ENCODE data around the gene ADAMTS14. TPM values are rescaled to one million over a fixed set of nuclear protein-coding genes. Genes with fewer than 3 reads are reported as not detected.

Gene ADAMTS14
- total and polyA plus RNA-seq, 8 donors = 2.4 to 10.0 (median 6.6) TPM

- no peak for ATAC-seq
- no peak for DNase-seq
- Histone ChIP-seq H3K4me1 (peaks cover 13 to 21% of the 10 kb centered on the region in 2 donors), H3K36me3 (no peaks in the 10 kb centered on the region), H3K9me3 (no peaks in the 10 kb centered on the region), H3K4me3 (no peak overlapping the region), H3K27me3 (no peaks in the 10 kb centered on the region), H3K27ac (no peak overlapping the region)
- intact Hi-C loops (cut with DNase I) = no loop called here
- no peak for TF ChIP-seq CTCF (IDR thresholded peaks at IDR 0.05)
These were observed 66.4 kb downstream of the ADAMTS14 start for GRCh38 chr10:70738761-70739121.

- no peak for ATAC-seq
- no peak overlapping the region for H3K27ac ChIP-seq
- H3K9me3 ChIP-seq = no peaks in the 10 kb centered on the region
- no peak overlapping the region for H3K4me3 ChIP-seq
- peak in 1 of 4 donors; percentile 58 for DNase-seq
- TF ChIP-seq CTCF (IDR thresholded peaks at IDR 0.05) = no peak
- peaks cover 13 to 31% of the 10 kb centered on the region in 2 donors for H3K4me1 ChIP-seq
- no peaks in the 10 kb centered on the region for H3K36me3 ChIP-seq
- H3K27me3 ChIP-seq = no peaks in the 10 kb centered on the region
- intact Hi-C loops (cut with DNase I) = no loop called here
These were observed 68.3 kb downstream of the ADAMTS14 start for GRCh38 chr10:70740406-70741288.

- no peaks in the 10 kb centered on the region for H3K27me3 ChIP-seq
- intact Hi-C loops (cut with DNase I) = no loop called here
- ATAC-seq (peak; percentile 69), DNase-seq (peak; percentile 68 to 93 (median 76))
- TF ChIP-seq CTCF (IDR thresholded peaks at IDR 0.05) = no peak
- no peak overlapping the region for H3K4me3 ChIP-seq
- peak overlapping the region; percentile 57 to 59 for H3K27ac ChIP-seq
- peaks cover 13 to 31% of the 10 kb centered on the region in 2 donors for H3K4me1 ChIP-seq
- no peaks in the 10 kb centered on the region for H3K36me3 ChIP-seq
- no peaks in the 10 kb centered on the region for H3K9me3 ChIP-seq
These were observed 70.5 kb downstream of the ADAMTS14 start for GRCh38 chr10:70742537-70743429.

GRCh38 chr10:70743430-70743788, 71.1 kb downstream of the ADAMTS14 start:
- intact Hi-C loops (cut with DNase I) = no loop called here
- H3K27me3 ChIP-seq = no peaks in the 10 kb centered on the region
- no peaks in the 10 kb centered on the region for H3K9me3 ChIP-seq
- H3K4me1 ChIP-seq = peaks cover 13 to 31% of the 10 kb centered on the region in 2 donors
- no peaks in the 10 kb centered on the region for H3K36me3 ChIP-seq
- no peak overlapping the region for H3K4me3 ChIP-seq
- DNase-seq (peak in 1 of 4 donors; percentile 57), ATAC-seq (no peak)
- peak overlapping the region in 1 of 2 donors; percentile 57 for H3K27ac ChIP-seq
- no peak for TF ChIP-seq CTCF (IDR thresholded peaks at IDR 0.05)

- DNase-seq = peak in 1 of 4 donors; percentile 30
- no peak overlapping the region for H3K27ac ChIP-seq
- H3K4me3 ChIP-seq = no peak overlapping the region
- H3K9me3 ChIP-seq = no peaks in the 10 kb centered on the region
- no peak for TF ChIP-seq CTCF (IDR thresholded peaks at IDR 0.05)
- intact Hi-C loops (cut with DNase I) = no loop called here
- peaks cover 13 to 31% of the 10 kb centered on the region in 2 donors for H3K4me1 ChIP-seq
- ATAC-seq = no peak
- H3K36me3 ChIP-seq = no peaks in the 10 kb centered on the region
- H3K27me3 ChIP-seq = no peaks in the 10 kb centered on the region
These were observed 71.6 kb downstream of the ADAMTS14 start for GRCh38 chr10:70743879-70744278.
